Activated CD8-positive, alpha-beta T cell treated with anti-CD3 and anti-CD28 coated beads, Interleukin-2, amount 10 ng/mL, durations not matched to agents 7 days and 5 days (primary cell): ENCODE measurements around the gene RAMACL. TPM values are rescaled to one million over a fixed set of nuclear protein-coding genes. Genes with fewer than 3 reads are reported as not detected.

Experiments used
- ATAC-seq: fragments of 150-1000 bp; cut with Tn5 transposase; one replicate; pipeline ENCODE4 v1.10.0; 2021; ENCODE audit warnings: moderate library complexity
- CTCF ChIA-PET: fragments of 350-600 bp; sonication (Branson Sonifier 250); formaldehyde crosslinking; loops from one replicate; lab custom pipeline; 2021; ENCODE audit warnings: antibody characterized with exemption; lab: Charles Lee
- POLR2A ChIA-PET: fragments of 350-600 bp; sonication (Branson Sonifier 250); formaldehyde crosslinking; loops from one replicate; lab custom pipeline; 2021; ENCODE audit warnings: antibody characterized with exemption; lab: Charles Lee
- DNase-seq: peaks from one replicate; pipeline ENCODE4 v3.0.0-alpha.2; 2020
- H3K27ac Mint-ChIP-seq: one replicate; pipeline ENCODE4 v1.8.0; 2021; ENCODE audit warnings: mild to moderate bottlenecking, mixed read lengths
- H3K27me3 Mint-ChIP-seq: one replicate; pipeline ENCODE4 v1.8.0; 2021; ENCODE audit warnings: low read depth, mixed read lengths
- H3K36me3 Mint-ChIP-seq: one replicate; pipeline ENCODE4 v1.8.0; 2021; ENCODE audit warnings: low read depth, mixed read lengths
- H3K4me1 Mint-ChIP-seq: one replicate; pipeline ENCODE4 v1.8.0; 2021; ENCODE audit warnings: low read depth, mixed read lengths
- H3K4me3 Mint-ChIP-seq: one replicate; pipeline ENCODE4 v1.8.0; 2021; ENCODE audit warnings: mild to moderate bottlenecking, mixed read lengths
- H3K9me3 Mint-ChIP-seq: one replicate; pipeline ENCODE4 v1.8.0; 2022; ENCODE audit warnings: mixed read lengths; ENCODE audit not compliant: insufficient read depth
- total RNA-seq, 2 experiments: library from RNA; stranded (reverse); gene quantifications; one replicate each; pipeline ENCODE4 v1.2.3, GENCODE V29; 2021

Gene RAMACL
- total RNA-seq, 2 experiments from 2014 or later = 0.16 to 0.29 TPM

GRCh38 chr6:166556336-166556735 lies 30.1 kb downstream of the RAMACL start:
- CTCF ChIA-PET = no interaction called here
- no peak for ATAC-seq

DNA sequence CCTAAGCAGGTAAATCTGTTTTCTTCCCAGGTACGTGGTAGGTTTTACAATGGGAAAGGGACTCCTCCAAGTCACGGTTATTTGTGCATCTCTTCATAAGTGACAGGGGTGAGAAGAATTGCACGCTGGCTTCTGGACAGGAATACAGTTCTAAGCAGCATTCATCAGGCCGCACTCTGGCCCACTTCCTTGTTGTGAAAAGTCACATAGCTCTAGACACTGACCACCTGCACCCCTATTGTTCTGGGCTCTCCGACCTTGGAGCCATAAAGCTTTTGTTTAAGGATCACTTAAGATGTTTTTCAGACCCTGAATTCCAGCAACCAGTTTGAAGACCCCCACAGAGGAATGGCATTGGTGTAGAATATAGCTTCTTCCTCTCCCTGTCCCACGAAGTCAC lies 31.4 kb downstream of the RAMACL start:
- H3K36me3 Mint-ChIP-seq = no peaks in the 10 kb centered on the region
- no peak for ATAC-seq
- ChIA-PET CTCF (interaction anchor here (1.0 kb wide), 1 partner anchor 155 kb away, joined by 3 read pairs; no protein-coding TSS in a partner anchor), POLR2A (no interaction called here)
- H3K27me3 Mint-ChIP-seq = peaks cover 14% of the 10 kb centered on the region
- no peak overlapping the region for H3K4me3 Mint-ChIP-seq
- DNase-seq = no peak
- H3K4me1 Mint-ChIP-seq = peaks cover 10% of the 10 kb centered on the region
- H3K27ac Mint-ChIP-seq = no peak overlapping the region
- H3K9me3 Mint-ChIP-seq = no peaks in the 10 kb centered on the region

More at GRCh38 chr6:166556336-166556735, 30.1 kb downstream of the RAMACL start:
- no peak overlapping the region for H3K4me3 Mint-ChIP-seq
- DNase-seq = no peak
- H3K9me3 Mint-ChIP-seq = no peaks in the 10 kb centered on the region
- no peak overlapping the region for H3K27ac Mint-ChIP-seq
- H3K36me3 Mint-ChIP-seq = no peaks in the 10 kb centered on the region
- POLR2A ChIA-PET = no interaction called here
- H3K4me1 Mint-ChIP-seq = peaks cover 10% of the 10 kb centered on the region
- peaks cover 14% of the 10 kb centered on the region for H3K27me3 Mint-ChIP-seq

- CTCF ChIA-PET = interaction anchor here (1.0 kb wide), 1 partner anchor 154 kb away, joined by 3 read pairs; no protein-coding TSS in a partner anchor
- no peak overlapping the region for H3K4me3 Mint-ChIP-seq
- no peaks in the 10 kb centered on the region for H3K36me3 Mint-ChIP-seq
- H3K27me3 Mint-ChIP-seq = peaks cover 14% of the 10 kb centered on the region
- no peak overlapping the region for H3K27ac Mint-ChIP-seq
- ATAC-seq (no peak), DNase-seq (no peak)
- no peaks in the 10 kb centered on the region for H3K9me3 Mint-ChIP-seq
- POLR2A ChIA-PET = no interaction called here
- H3K4me1 Mint-ChIP-seq = peaks cover 10% of the 10 kb centered on the region
Observed at GRCh38 chr6:166554316-166554715, 32.2 kb downstream of the RAMACL start.

GRCh38 chr6:166553563-166554271 lies 32.8 kb downstream of the RAMACL start:
- ChIA-PET CTCF (no interaction called here), POLR2A (no interaction called here)
- no peaks in the 10 kb centered on the region for H3K9me3 Mint-ChIP-seq
- no peak for ATAC-seq
- no peak overlapping the region for H3K4me3 Mint-ChIP-seq
- H3K4me1 Mint-ChIP-seq = peaks cover 10% of the 10 kb centered on the region
- H3K27me3 Mint-ChIP-seq = peaks cover 10% of the 10 kb centered on the region
- no peak for DNase-seq
- H3K36me3 Mint-ChIP-seq = no peaks in the 10 kb centered on the region
- H3K27ac Mint-ChIP-seq = no peak overlapping the region

- H3K4me3 Mint-ChIP-seq = no peak overlapping the region
- H3K27ac Mint-ChIP-seq = no peak overlapping the region
- peaks cover 10% of the 10 kb centered on the region for H3K4me1 Mint-ChIP-seq
- ATAC-seq = no peak
- peaks cover 12% of the 10 kb centered on the region for H3K27me3 Mint-ChIP-seq
- POLR2A ChIA-PET = no interaction called here
- H3K36me3 Mint-ChIP-seq = no peaks in the 10 kb centered on the region
- CTCF ChIA-PET = no interaction called here
- DNase-seq = no peak
- H3K9me3 Mint-ChIP-seq = no peaks in the 10 kb centered on the region
Observed at GRCh38 chr6:166552600-166552999, 33.9 kb downstream of the RAMACL start.

DNA sequence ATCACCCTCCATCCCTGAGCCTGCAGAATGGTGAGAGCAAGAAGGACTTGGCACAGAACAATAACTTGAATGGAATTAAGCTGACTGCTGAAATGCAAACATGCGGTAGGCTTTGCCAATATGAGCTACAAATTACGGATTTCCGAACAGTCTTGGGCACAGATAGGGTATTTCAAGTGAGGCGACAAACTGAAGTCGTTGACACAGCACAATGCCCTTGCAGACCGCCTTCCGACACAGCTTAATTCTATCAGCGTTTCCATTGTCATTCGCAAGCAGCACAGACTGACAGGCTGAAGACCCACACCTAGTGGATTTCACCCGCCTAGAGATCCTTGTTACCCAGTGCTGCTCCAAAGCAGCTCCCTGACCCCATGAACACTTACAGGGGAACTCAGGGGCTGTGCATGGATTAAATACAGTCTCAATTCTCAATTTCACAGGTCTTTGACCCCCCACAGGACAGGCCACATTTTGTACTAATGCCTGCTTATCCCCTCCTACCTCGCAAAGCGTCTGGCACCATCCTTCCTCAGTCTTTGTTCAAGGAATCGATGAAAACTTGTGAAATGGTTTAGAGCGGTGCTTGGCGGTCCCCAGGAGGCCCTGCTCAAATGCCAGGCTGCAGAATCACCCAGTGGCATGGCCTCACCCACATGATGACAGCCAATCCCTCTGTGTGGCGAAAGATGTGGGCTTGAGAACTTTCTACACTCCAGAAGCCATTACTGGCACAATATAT lies 34.6 kb downstream of the RAMACL start:
- no peaks in the 10 kb centered on the region for H3K9me3 Mint-ChIP-seq
- H3K4me3 Mint-ChIP-seq = no peak overlapping the region
- DNase-seq (no peak), ATAC-seq (no peak)
- ChIA-PET POLR2A (no interaction called here), CTCF (no interaction called here)
- H3K27ac Mint-ChIP-seq = no peak overlapping the region
- H3K4me1 Mint-ChIP-seq = peaks cover 6% of the 10 kb centered on the region
- no peaks in the 10 kb centered on the region for H3K36me3 Mint-ChIP-seq
- H3K27me3 Mint-ChIP-seq = peaks cover 8% of the 10 kb centered on the region

DNA sequence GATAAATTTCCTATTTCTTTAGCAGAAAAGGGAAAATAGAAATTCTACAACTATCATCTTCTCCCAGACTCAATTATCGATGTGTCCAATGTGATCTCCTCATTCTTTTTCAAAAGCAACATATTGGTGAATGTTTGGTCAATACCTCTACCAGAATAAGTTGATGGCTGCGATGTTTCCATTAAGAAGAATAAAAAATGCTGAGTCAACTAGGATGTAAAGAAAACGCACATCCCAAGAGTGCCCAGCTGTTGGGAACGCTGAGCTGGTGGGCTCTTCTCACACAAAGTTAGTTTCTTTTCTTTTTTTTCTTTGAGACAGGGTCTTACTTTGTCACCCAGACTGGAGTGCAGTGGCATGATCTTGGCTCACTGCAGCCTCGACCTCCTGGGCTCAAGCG lies 39.8 kb downstream of the RAMACL start:
- Mint-ChIP-seq H3K27me3 (peaks cover 2% of the 10 kb centered on the region), H3K4me3 (no peak overlapping the region), H3K4me1 (peaks cover 3% of the 10 kb centered on the region), H3K27ac (no peak overlapping the region), H3K36me3 (no peaks in the 10 kb centered on the region), H3K9me3 (no peaks in the 10 kb centered on the region)
- CTCF ChIA-PET = no interaction called here
- no peak for DNase-seq
- POLR2A ChIA-PET = no interaction called here
- ATAC-seq = no peak

GRCh38 chr6:166545156-166546034 lies 41.1 kb downstream of the RAMACL start:
- Mint-ChIP-seq H3K27me3 (peaks cover 2% of the 10 kb centered on the region), H3K9me3 (no peaks in the 10 kb centered on the region), H3K36me3 (no peaks in the 10 kb centered on the region), H3K27ac (no peak overlapping the region), H3K4me3 (no peak overlapping the region), H3K4me1 (peaks cover 16% of the 10 kb centered on the region)
- CTCF ChIA-PET = interaction anchor here (1.4 kb wide), 1 partner anchor 19 kb away, joined by 4 read pairs; no protein-coding TSS in a partner anchor
- no peak for DNase-seq
- no peak for ATAC-seq
- POLR2A ChIA-PET = no interaction called here

- H3K27ac Mint-ChIP-seq = no peak overlapping the region
- peaks cover 2% of the 10 kb centered on the region for H3K27me3 Mint-ChIP-seq
- peaks cover 24% of the 10 kb centered on the region for H3K4me1 Mint-ChIP-seq
- ATAC-seq (no peak), DNase-seq (no peak)
- no peaks in the 10 kb centered on the region for H3K36me3 Mint-ChIP-seq
- ChIA-PET POLR2A (no interaction called here), CTCF (interaction anchor here (1.4 kb wide), 1 partner anchor 18 kb away, joined by 4 read pairs; no protein-coding TSS in a partner anchor)
- no peak overlapping the region for H3K4me3 Mint-ChIP-seq
- H3K9me3 Mint-ChIP-seq = no peaks in the 10 kb centered on the region
Observed at GRCh38 chr6:166544296-166544605, 42.2 kb downstream of the RAMACL start.

DNA sequence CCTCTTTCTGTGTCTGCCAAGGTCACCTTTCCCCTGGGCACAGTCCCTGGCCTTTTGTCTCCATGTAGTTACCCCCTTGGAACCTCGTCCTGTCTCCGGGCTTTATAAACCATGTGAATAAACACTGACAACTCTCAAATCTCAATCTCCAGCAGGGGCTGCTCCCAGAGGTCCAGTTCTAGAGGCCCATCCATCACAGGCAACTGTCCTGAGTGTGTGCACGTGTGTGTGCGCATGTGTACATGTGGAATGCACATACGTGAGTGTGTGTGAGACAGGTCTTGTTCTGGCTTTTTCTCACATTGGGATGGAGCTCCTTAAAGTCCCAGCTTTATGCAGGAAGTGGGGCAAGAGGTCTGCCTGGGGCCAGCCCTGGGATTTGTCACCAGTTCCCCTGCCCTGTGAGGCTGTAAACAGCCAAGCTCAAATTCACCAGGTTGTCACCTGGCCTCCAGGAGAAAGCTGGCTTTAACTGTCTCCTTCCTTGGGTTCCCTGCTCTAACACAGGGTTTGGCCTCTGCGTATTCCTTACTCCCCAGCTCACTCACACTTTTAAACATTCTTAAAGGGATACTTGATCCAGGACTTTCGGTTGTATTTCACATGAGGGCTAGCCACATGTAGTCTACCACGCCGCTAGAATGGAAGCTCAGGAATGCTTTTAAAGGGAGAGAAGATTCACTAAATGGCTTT lies 42.7 kb downstream of the RAMACL start:
- Mint-ChIP-seq H3K9me3 (no peaks in the 10 kb centered on the region), H3K4me3 (no peak overlapping the region), H3K4me1 (peaks cover 27% of the 10 kb centered on the region), H3K27me3 (peaks cover 2% of the 10 kb centered on the region), H3K36me3 (no peaks in the 10 kb centered on the region), H3K27ac (no peak overlapping the region)
- ChIA-PET CTCF (interaction anchor here (1.4 kb wide), 1 partner anchor 17 kb away, joined by 4 read pairs; no protein-coding TSS in a partner anchor), POLR2A (no interaction called here)
- DNase-seq (no peak), ATAC-seq (no peak)

DNA sequence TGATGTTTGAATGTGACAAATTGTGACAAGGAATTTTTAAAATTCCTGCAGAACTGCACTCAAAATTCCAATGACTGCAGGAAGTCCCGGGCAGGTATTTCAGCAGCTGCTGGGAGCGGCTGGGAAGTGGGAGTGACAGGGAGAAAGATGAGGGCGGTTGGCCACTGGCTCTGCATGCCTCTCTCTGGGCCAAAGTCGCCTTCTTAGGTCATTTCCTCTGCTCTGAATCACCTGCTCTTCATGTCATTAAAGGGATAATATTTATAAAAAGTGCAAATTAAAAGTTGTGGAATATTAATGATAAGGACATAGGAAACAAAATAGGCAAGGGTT lies 43.9 kb downstream of the RAMACL start:
- no peaks in the 10 kb centered on the region for H3K27me3 Mint-ChIP-seq
- H3K4me3 Mint-ChIP-seq = no peak overlapping the region
- ATAC-seq (no peak), DNase-seq (no peak)
- CTCF ChIA-PET = no interaction called here
- H3K36me3 Mint-ChIP-seq = no peaks in the 10 kb centered on the region
- POLR2A ChIA-PET = no interaction called here
- no peaks in the 10 kb centered on the region for H3K9me3 Mint-ChIP-seq
- H3K27ac Mint-ChIP-seq = no peak overlapping the region
- H3K4me1 Mint-ChIP-seq = peaks cover 30% of the 10 kb centered on the region
